Uterus (tissue), 4 donors: Measurements from ENCODE around the gene PLIN5. TPM values are rescaled to one million over a fixed set of nuclear protein-coding genes. Genes with fewer than 3 reads are reported as not detected.

ENCODE experiments used
- DNase-seq, 2 donors: peaks; one replicate each; pipeline ENCODE4 v3.0.0-alpha.2; 2019 to 2020
- H3K27ac ChIP-seq, 2 donors: fragments of 200-600 bp; sonication (generic); 1 replicate in 1 of 2; 2 replicates in 1 of 2; pipeline ENCODE4 v1.5.1; 2016 to 2018
- H3K27me3 ChIP-seq, 2 donors: fragments of 200-600 bp; sonication (generic); one replicate each; pipeline ENCODE4 v1.5.1; 2018 to 2019; ENCODE audit warnings: control low read depth in 1 of 2
- H3K36me3 ChIP-seq, 2 donors: fragments of 200-600 bp; sonication (generic); one replicate each; pipeline ENCODE4 v1.5.1; 2019; ENCODE audit warnings: control low read depth in 1 of 2
- H3K4me1 ChIP-seq, 2 donors: fragments of 200-600 bp; sonication (generic); one replicate each; pipeline ENCODE4 v1.5.1; 2018 to 2019; ENCODE audit warnings: control low read depth in 1 of 2
- H3K4me3 ChIP-seq, 2 donors: fragments of 200-600 bp; sonication (generic); 1 replicate in 1 of 2; 2 replicates in 1 of 2; pipeline ENCODE4 v1.5.1; 2018 to 2019; ENCODE audit warnings: mild to moderate bottlenecking in 1 of 2
- H3K9me3 ChIP-seq, 2 donors: fragments of 200-600 bp; sonication (generic); one replicate each; pipeline ENCODE4 v1.5.1; 2019; ENCODE audit warnings: control low read depth in 1 of 2
- CTCF ChIP-seq, 4 experiments: fragments of 200-600 bp in 2 of 4; fragments of 450-650 bp in 2 of 4; sonication (generic) in 2 of 4; IDR thresholded peaks; one replicate each; pipeline ENCODE4 v1.5.1; 2016 to 2019; ENCODE audit warnings: antibody characterized with exemption in 4 of 4, mild to moderate bottlenecking in 2 of 4, moderate library complexity in 1 of 4
- POLR2A ChIP-seq, 2 donors: fragments of 450-650 bp; IDR thresholded peaks; one replicate each; pipeline ENCODE4 v1.6.1; 2016; ENCODE audit warnings: antibody characterized with exemption in 2 of 2, mild to moderate bottlenecking in 1 of 2, moderate library complexity in 1 of 2
- intact Hi-C: fragments of 100-400 bp; cut with DNase I; formaldehyde crosslinking; loops from one replicate; pipeline ENCODE4 v1.15.1; 2023; ENCODE audit warnings: low total_unique reads
- total RNA-seq, 4 donors: library from RNA; depleted of rRNA in 3 of 4; stranded (reverse); fragments of >200 nt in 3 of 4; gene quantifications; one replicate each; pipeline versions ENCODE4 v1.1.0 to v1.2.4, GENCODE V29; 2014 to 2023
- donor health status: DM: yes; HTN: yes; CAD: no.

Gene PLIN5
- total RNA-seq, 4 donors from 2014 or later: 1.5 to 11.1 (median 3.0) TPM

GRCh38 chr19:4510435-4511255 is 24.4 kb downstream of the PLIN5 start:
- no peaks in the 10 kb centered on the region for H3K9me3 ChIP-seq
- TF ChIP-seq CTCF (IDR thresholded peaks at IDR 0.05): no peak
- TF ChIP-seq POLR2A (IDR thresholded peaks at IDR 0.05): no peak
- H3K4me3 ChIP-seq: no peak overlapping the region
- no peaks in the 10 kb centered on the region for H3K27me3 ChIP-seq
- no peaks in the 10 kb centered on the region for H3K36me3 ChIP-seq
- intact Hi-C loops: no loop called here
- H3K4me1 ChIP-seq: no peaks in the 10 kb centered on the region
- no peak overlapping the region for H3K27ac ChIP-seq
- DNase-seq: no peak

- intact Hi-C loops: no loop called here
- H3K27ac ChIP-seq: no peak overlapping the region
Observed at GRCh38 chr19:4508698-4509097, 26.3 kb downstream of the PLIN5 start.

GRCh38 chr19:4507804-4508203 is 27.2 kb downstream of the PLIN5 start:
- Histone ChIP-seq H3K4me1 (no peaks in the 10 kb centered on the region), H3K27me3 (no peaks in the 10 kb centered on the region), H3K36me3 (no peaks in the 10 kb centered on the region), H3K9me3 (no peaks in the 10 kb centered on the region), H3K4me3 (no peak overlapping the region), H3K27ac (no peak overlapping the region)
- no peak for DNase-seq
- intact Hi-C loops: no loop called here
- TF ChIP-seq CTCF (IDR thresholded peaks at IDR 0.05) (no peak), POLR2A (IDR thresholded peaks at IDR 0.05) (no peak)

More at GRCh38 chr19:4508698-4509097, 26.3 kb downstream of the PLIN5 start:
- no peak for DNase-seq
- no peaks in the 10 kb centered on the region for H3K27me3 ChIP-seq
- TF ChIP-seq POLR2A (IDR thresholded peaks at IDR 0.05): no peak
- H3K9me3 ChIP-seq: no peaks in the 10 kb centered on the region
- H3K4me1 ChIP-seq: no peaks in the 10 kb centered on the region
- no peak overlapping the region for H3K4me3 ChIP-seq
- no peaks in the 10 kb centered on the region for H3K36me3 ChIP-seq

- Histone ChIP-seq H3K27me3 (no peaks in the 10 kb centered on the region), H3K27ac (no peak overlapping the region), H3K4me1 (no peaks in the 10 kb centered on the region), H3K36me3 (no peaks in the 10 kb centered on the region), H3K4me3 (no peak overlapping the region), H3K9me3 (no peaks in the 10 kb centered on the region)
- TF ChIP-seq CTCF (IDR thresholded peaks at IDR 0.05) (no peak), POLR2A (IDR thresholded peaks at IDR 0.05) (peak in 1 of 2 donors; percentile 5)
- DNase-seq: no peak
- intact Hi-C loops: no loop called here
Observed at GRCh38 chr19:4507150-4507452, 27.9 kb downstream of the PLIN5 start.

- Histone ChIP-seq H3K36me3 (no peaks in the 10 kb centered on the region), H3K4me3 (no peak overlapping the region), H3K4me1 (no peaks in the 10 kb centered on the region), H3K9me3 (no peaks in the 10 kb centered on the region), H3K27ac (no peak overlapping the region), H3K27me3 (no peaks in the 10 kb centered on the region)
- no peak for DNase-seq
- intact Hi-C loops: no loop called here
- TF ChIP-seq POLR2A (IDR thresholded peaks at IDR 0.05) (no peak), CTCF (IDR thresholded peaks at IDR 0.05) (no peak)
Observed at GRCh38 chr19:4506449-4507149, 28.4 kb downstream of the PLIN5 start.
